ENCODE measurements around the gene SUSD3.

DNA sequence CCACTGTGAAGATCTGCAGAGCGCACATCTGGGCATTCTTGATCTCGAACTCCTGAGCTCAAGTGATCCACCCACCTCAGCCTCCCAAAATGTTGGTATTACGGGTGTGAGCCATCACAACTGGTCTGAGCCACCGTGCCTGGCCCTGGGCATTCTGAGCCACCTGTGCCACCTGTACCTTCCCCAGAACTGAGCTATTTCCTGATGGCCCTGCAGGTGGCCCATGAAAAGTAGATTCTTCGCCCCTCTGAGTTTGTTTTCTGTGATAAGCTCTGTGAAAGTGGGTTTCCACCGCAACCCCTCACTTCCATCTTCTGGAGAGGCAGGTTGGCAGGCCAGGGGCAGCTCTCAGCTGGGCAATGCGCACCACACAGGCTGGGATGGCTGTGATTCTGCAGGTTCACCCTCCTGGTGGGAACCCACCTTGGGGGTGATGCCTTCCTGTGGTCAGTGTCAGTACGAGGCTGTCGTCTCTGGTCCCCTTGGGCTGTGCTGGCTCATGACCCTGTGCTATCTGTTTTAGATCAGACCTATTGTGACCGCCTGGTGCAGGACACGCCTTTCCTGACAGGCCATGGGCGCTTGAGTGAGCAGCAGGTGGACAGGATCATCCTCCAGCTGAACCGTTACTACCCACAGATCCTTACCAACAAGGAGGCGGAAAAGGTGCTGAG, 48.8 kb downstream of the SUSD3 start:
- TF ChIP-seq, protein P1, sequence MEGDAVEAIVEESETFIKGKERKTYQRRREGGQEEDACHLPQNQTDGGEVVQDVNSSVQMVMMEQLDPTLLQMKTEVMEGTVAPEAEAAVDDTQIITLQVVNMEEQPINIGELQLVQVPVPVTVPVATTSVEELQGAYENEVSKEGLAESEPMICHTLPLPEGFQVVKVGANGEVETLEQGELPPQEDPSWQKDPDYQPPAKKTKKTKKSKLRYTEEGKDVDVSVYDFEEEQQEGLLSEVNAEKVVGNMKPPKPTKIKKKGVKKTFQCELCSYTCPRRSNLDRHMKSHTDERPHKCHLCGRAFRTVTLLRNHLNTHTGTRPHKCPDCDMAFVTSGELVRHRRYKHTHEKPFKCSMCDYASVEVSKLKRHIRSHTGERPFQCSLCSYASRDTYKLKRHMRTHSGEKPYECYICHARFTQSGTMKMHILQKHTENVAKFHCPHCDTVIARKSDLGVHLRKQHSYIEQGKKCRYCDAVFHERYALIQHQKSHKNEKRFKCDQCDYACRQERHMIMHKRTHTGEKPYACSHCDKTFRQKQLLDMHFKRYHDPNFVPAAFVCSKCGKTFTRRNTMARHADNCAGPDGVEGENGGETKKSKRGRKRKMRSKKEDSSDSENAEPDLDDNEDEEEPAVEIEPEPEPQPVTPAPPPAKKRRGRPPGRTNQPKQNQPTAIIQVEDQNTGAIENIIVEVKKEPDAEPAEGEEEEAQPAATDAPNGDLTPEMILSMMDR (IDR thresholded peaks at IDR 0.05), result no peak
- no peak for TF ChIP-seq POLR2A (IDR thresholded peaks at IDR 0.05)
